SK-N-DZ (cell line): ENCODE measurements around the gene SLC16A7.

ENCODE experiments used
- DNase-seq: peaks from one replicate; pipeline ENCODE4 v3.0.0-alpha.2; 2015; ENCODE audit warnings: low spot score

The SLC16A7 gene

DNA sequence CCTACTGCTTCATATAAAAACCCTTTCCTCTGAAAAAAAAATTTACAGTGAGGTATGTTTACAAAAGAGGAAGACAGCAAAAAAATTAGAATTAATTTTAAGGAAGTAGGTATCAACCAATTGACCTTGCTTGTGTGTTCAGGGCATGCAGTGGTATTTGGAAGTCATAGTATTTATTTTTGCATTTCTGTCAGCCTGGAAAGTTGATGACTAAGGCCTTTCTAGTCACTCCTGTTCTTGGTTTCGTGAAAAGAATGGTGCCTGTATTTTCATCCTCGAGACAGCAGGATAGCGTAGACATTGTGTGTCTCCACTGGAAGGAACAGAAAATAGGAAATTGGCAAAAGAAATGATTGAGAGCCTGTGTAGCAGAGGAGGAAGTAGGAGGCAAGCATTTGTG is 24.5 kb downstream of the SLC16A7 start:
- no peak for DNase-seq

GRCh38 chr12:59624732-59625460 is 29.1 kb downstream of the SLC16A7 start:
- no peak for DNase-seq

- no peak for DNase-seq
These were observed 30.6 kb downstream of the SLC16A7 start for GRCh38 chr12:59626382-59626781.

- no peak for DNase-seq
These were observed 31.8 kb downstream of the SLC16A7 start for GRCh38 chr12:59627582-59627981.

DNA sequence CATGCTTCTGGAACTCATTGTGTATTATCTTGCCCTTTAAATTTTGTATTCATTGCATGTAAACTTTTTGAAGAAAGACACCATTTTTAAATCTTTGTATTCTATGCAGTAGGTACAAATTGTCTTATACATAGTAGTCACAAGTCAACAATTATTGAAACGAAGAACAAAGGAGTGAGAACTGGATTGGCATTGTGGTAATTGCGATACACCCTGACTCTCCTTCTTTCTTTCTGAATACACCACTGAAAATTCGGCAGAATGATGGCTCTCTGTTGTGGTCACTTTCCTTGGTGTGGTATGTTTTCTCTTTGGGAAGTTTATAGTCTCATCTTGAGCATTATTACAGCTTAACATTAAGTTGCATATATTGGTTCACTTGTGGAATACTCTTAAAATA is 34.1 kb downstream of the SLC16A7 start:
- DNase-seq = no peak

DNA sequence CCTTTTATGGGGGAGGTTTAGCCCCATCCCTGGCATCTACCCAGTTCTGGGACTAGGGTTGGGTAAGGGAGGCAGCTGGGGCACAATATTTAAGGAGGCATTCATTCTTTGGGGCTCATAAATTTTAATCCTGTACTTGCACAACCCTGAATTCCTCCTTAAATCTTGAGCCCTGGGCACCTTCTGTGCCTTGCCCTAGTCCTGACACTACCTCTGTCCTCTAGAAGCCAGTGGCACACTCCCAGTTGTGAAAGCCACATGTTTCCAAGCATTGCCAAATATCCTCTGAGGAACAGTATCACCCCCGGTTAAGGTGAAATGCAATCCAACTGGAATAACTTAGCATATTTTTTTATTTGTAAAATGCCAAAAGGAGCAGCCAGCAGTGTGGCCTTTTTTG is 36.6 kb downstream of the SLC16A7 start:
- DNase-seq = no peak

GRCh38 chr12:59634254-59634653 is 38.4 kb downstream of the SLC16A7 start:
- DNase-seq = no peak

- DNase-seq = no peak
These were observed 41.3 kb downstream of the SLC16A7 start for GRCh38 chr12:59636945-59637691.

- no peak for DNase-seq
These were observed 41.9 kb downstream of the SLC16A7 start for GRCh38 chr12:59637692-59638070.

DNA sequence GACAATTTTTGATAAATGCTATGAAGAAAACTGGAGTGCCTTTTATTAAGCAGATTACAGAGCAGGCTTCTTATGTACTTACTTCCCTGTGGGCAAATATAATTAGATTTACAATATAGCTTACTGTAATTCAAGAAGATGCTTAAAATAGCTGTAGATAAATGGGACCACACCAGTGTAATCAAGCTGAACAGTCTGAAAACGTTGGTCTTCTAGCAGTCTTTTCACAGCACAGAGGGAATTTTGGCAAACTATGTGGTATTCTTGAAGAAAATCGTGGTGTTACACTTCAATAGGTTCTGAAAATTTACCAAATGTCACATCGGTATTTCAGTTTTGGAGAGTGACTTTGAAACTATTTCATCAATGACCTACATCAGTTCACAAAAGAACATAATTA is 47.7 kb downstream of the SLC16A7 start:
- peak; percentile 2 for DNase-seq

DNA sequence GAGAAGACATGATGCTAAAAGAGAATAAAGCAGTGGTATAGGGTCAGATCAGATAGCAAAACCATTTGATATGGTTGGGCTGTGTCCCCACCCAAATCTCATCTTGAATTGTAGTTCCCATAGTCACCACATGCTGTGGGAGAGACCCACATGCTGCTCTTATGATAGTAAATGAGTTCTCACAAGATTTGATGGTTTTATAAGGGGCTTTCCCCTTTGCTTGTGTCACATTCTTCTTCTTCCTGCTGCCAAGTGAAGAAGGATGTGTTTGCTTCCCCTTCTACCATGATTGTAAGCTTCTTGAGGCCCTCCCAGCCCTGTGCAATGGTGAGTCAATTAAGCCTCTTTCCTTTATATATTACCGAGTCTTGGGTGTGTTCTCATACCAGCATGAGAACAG is 49.4 kb downstream of the SLC16A7 start:
- DNase-seq = no peak

DNA sequence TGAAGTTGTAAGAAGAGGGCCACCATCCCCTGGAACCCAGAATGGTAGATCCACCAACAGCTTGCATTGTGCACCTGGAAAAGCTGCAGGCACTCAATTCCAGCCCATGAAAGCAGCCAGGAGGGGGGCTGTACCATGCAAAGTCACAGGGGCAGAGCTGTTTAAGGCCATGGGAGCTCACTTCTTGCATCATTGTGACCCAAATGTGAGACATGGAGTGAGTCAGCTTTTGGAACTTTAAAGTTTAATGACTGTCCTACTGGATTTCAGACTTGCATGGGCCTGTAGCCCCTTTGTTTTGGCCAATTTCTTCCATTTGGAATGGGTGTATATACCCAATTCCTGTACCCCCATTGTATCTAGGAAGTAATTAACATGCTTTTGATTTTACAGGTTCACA is 50.8 kb downstream of the SLC16A7 start:
- no peak for DNase-seq

DNA sequence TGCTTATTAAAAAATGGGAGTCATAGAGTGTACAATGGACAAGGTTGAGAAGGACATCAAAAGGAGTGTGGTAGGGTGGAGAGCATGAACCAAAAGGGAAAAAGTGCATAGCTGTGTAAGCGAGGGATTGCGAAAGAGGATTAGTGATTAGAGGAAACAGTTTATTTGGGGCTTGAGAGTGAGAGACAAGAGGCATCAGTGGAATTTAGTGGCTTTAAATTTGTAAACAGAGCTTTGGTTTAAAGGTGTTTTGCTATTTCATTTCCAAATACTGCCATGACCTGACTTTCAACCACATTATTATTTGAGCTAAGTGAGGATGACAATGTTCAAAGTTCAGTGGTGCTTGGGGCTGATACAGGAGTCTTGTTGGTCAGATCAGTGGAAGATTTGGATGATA is 53.4 kb downstream of the SLC16A7 start:
- no peak for DNase-seq

GRCh38 chr12:59650588-59651228 is 54.9 kb downstream of the SLC16A7 start:
- DNase-seq = no peak

DNA sequence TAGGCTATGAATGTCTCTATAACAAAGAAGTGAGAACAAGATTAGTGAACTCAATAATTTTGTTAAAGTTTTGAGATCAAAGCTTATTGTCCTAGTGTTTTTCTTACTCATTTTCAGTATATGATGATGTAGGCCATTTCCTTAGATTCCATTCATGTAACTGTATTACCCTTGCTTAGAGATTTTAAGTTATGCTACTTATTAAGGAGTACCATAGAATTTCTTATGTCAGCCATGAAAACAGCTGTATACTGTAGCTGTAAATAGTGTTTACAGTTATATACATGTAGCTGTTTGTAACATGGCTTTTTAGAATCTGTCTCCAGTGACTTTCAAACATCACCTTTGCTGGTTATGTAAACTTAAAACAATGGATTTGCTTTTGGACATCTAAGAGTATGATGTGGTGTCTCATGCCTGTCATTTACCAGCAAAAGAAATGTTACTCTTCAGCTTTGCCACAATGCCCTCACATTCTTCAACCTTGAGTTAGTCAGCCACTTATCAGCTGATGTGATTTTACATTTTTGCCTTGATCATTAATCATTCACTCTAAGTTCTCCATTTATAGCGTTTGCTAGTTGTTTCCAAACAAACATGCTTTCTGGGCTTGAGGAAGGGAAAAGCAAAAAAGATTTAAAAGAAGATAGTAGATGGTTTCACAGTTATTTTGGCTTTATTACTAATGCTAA is 55.5 kb downstream of the SLC16A7 start:
- no peak for DNase-seq

DNA sequence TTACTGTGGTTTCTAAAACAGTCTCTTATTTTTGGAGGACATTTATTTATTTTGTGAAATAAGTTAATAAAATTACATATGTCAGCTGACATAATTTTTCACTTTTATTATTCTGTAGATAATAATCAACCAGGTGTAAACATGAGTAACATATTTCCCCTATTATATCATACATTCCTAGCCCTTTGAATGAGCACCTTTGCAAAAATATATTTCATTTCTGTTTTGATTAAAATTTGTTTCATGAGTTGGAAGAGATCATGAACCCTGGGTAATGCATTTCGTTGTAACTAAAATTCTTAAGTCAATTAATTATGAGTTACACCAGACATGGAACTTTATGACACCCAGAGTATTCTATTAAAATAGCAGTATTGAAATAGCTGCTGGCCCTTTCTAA is 56.3 kb downstream of the SLC16A7 start:
- DNase-seq = no peak

DNA sequence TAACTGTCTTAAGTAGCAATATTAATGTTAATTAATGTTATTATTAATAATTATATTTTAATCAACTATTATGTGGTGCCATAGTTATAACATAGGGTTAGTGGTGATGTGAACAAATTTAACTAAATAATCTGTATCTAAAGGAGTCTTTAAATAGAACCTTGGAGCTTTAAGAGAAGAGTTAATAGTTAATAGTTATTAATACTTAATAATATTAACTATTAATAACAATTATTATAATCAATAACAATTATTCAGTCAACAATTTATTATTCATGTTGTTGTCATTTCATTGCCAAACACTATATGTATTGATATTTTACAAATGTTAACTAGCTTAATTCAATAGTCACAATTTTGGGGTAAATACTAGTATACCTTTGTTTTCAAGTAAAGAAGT is 58.2 kb downstream of the SLC16A7 start:
- no peak for DNase-seq

GRCh38 chr12:59657266-59657665 is 61.4 kb downstream of the SLC16A7 start:
- DNase-seq = no peak

DNA sequence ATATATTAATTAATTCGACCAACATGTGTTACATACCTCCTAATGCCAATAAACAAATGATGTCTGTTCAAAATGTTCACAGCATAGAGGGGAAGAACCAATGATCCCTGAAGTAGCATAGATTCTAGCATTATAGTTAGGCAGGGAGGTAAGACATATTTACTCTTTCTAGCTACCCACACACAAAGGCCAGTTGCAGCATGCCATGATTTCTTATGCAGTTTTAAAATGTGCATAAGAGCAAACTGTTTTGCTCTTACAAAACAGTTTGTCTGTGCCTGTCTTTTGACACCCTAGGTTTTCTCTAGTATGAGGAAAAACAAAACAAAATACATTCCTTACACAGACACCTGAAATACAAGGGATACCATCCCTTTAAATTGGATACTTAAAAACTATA is 61.9 kb downstream of the SLC16A7 start:
- DNase-seq = no peak

GRCh38 chr12:59660148-59660547 is 64.3 kb downstream of the SLC16A7 start:
- DNase-seq = no peak

GRCh38 chr12:59660921-59661597 is 65.2 kb downstream of the SLC16A7 start:
- DNase-seq = no peak

DNA sequence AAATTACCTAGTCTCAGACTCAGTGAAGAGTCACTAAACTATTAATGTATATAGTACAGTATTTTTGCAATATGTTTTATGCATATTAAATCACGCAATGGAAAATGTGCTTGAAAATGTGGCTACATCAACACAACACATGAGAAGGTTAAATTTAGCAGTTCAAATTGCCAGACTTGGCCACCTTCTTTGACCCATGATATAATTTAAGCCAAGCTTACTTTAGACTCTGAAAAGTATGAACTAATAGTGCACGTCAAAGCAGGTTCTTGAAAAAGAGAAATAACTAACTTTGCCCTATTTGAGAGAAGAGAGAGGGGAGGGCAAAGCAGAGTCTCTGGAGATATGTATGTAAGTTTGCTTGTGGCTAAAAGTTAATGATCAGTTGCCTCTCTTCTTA is 68.7 kb downstream of the SLC16A7 start:
- DNase-seq = no peak
